ENCODE measurements around the gene DCAF11. TPM values are rescaled to one million over a fixed set of nuclear protein-coding genes. Genes with fewer than 3 reads are reported as not detected.

The DCAF11 gene
- 81.8 and 89.9 TPM in 2 replicates for total RNA-seq

- intact Hi-C loops (cut with micrococcal nuclease), result loop anchor here (1.0 to 10.0 kb wide), 24 partner anchors 20 to 1185 kb away; partner anchors contain the start of genes ACIN1, C14orf119, CARMIL3 and CHMP4A
Measured at GRCh38 chr14:24114532-24115421, at the start of gene DCAF11, which contains the start of gene NRL. Gene DCAF11, plus strand, starts transcription at chr14:24114777. Its CDS starts 818 bp downstream, at chr14:24115595. Gene NRL, minus strand, starts transcription at chr14:24114949. Its CDS starts 32,101 bp downstream, at chr14:24082848.

- intact Hi-C loops (cut with micrococcal nuclease), result no loop called here
Measured at GRCh38 chr14:24064856-24065255, 49.7 kb upstream of the DCAF11 start.

- intact Hi-C loops (cut with micrococcal nuclease), result no loop called here
Measured at GRCh38 chr14:24065408-24065807, 49.2 kb upstream of the DCAF11 start.

- intact Hi-C loops (cut with micrococcal nuclease), result no loop called here
Measured at GRCh38 chr14:24066496-24067132, 48.0 kb upstream of the DCAF11 start.

- intact Hi-C loops (cut with micrococcal nuclease), result no loop called here
Measured at GRCh38 chr14:24067133-24068082, 47.2 kb upstream of the DCAF11 start.

- intact Hi-C loops (cut with micrococcal nuclease), result no loop called here
Measured at GRCh38 chr14:24068711-24069410, 45.7 kb upstream of the DCAF11 start.

GRCh38 chr14:24069411-24069735 is 45.2 kb upstream of the DCAF11 start:
- intact Hi-C loops (cut with micrococcal nuclease), result no loop called here

GRCh38 chr14:24070285-24071143 is 44.1 kb upstream of the DCAF11 start:
- intact Hi-C loops (cut with micrococcal nuclease), result no loop called here

- intact Hi-C loops (cut with micrococcal nuclease), result no loop called here
Measured at GRCh38 chr14:24071144-24071697, 43.4 kb upstream of the DCAF11 start, which contains the start of gene CPNE6. Gene CPNE6, plus strand, starts transcription at chr14:24071562. Its CDS starts 1,375 bp downstream, at chr14:24072937.

- intact Hi-C loops (cut with micrococcal nuclease), result no loop called here
Measured at GRCh38 chr14:24071836-24072430, 42.6 kb upstream of the DCAF11 start.

GRCh38 chr14:24072436-24072835 is 42.1 kb upstream of the DCAF11 start:
- intact Hi-C loops (cut with micrococcal nuclease), result no loop called here

- intact Hi-C loops (cut with micrococcal nuclease), result no loop called here
Measured at GRCh38 chr14:24072881-24073877, 41.4 kb upstream of the DCAF11 start.

GRCh38 chr14:24074625-24075484 is 39.7 kb upstream of the DCAF11 start:
- intact Hi-C loops (cut with micrococcal nuclease), result no loop called here

- intact Hi-C loops (cut with micrococcal nuclease), result no loop called here
Measured at GRCh38 chr14:24075485-24076301, 38.9 kb upstream of the DCAF11 start.

GRCh38 chr14:24076302-24076601 is 38.3 kb upstream of the DCAF11 start:
- intact Hi-C loops (cut with micrococcal nuclease), result no loop called here

GRCh38 chr14:24077086-24077485 is 37.5 kb upstream of the DCAF11 start:
- intact Hi-C loops (cut with micrococcal nuclease), result no loop called here

Data from T-helper 1 cell treated with Interleukin-12 subunit alpha and Interleukin-12 subunit beta and Interleukin-4 antibody, amounts not matched to agents 30 ng/mL and 1 ng/mL, for 36 hours (primary cell).